Measurements from ENCODE around the gene CAPN12.

The CAPN12 gene

GRCh38 chr19:38718747-38719543 is 25.3 kb downstream of the CAPN12 start:
- DNase-seq: no peak
- in situ Hi-C loops (cut with HindIII; ENCODE audit: low pct_ligation_motif_present, low pct_unique_long_range_greater_than_20kb, low sequenced_read_pairs): no loop called here

- no peak for DNase-seq
- in situ Hi-C loops (cut with HindIII; ENCODE audit: low pct_ligation_motif_present, low pct_unique_long_range_greater_than_20kb, low sequenced_read_pairs): no loop called here
These were observed 26.4 kb downstream of the CAPN12 start for GRCh38 chr19:38717855-38718254.

- in situ Hi-C loops (cut with HindIII; ENCODE audit: low pct_ligation_motif_present, low pct_unique_long_range_greater_than_20kb, low sequenced_read_pairs): no loop called here
These were observed 27.2 kb downstream of the CAPN12 start for GRCh38 chr19:38717051-38717450.

GRCh38 chr19:38715555-38715954 is 28.7 kb downstream of the CAPN12 start:
- in situ Hi-C loops (cut with HindIII; ENCODE audit: low pct_ligation_motif_present, low pct_unique_long_range_greater_than_20kb, low sequenced_read_pairs): no loop called here
- DNase-seq: no peak

More at GRCh38 chr19:38717051-38717450, 27.2 kb downstream of the CAPN12 start:
- DNase-seq: no peak

GRCh38 chr19:38714354-38714778 is 29.9 kb downstream of the CAPN12 start:
- no peak for DNase-seq
- in situ Hi-C loops (cut with HindIII; ENCODE audit: low pct_ligation_motif_present, low pct_unique_long_range_greater_than_20kb, low sequenced_read_pairs): no loop called here

- no peak for DNase-seq
- in situ Hi-C loops (cut with HindIII; ENCODE audit: low pct_ligation_motif_present, low pct_unique_long_range_greater_than_20kb, low sequenced_read_pairs): no loop called here
These were observed 30.4 kb downstream of the CAPN12 start for GRCh38 chr19:38713865-38714264.

GRCh38 chr19:38713227-38713649 is 31.0 kb downstream of the CAPN12 start:
- DNase-seq: no peak
- in situ Hi-C loops (cut with HindIII; ENCODE audit: low pct_ligation_motif_present, low pct_unique_long_range_greater_than_20kb, low sequenced_read_pairs): no loop called here

- in situ Hi-C loops (cut with HindIII; ENCODE audit: low pct_ligation_motif_present, low pct_unique_long_range_greater_than_20kb, low sequenced_read_pairs): no loop called here
- no peak for DNase-seq
These were observed 32.0 kb downstream of the CAPN12 start for GRCh38 chr19:38712161-38712748.

GRCh38 chr19:38711726-38712153 is 32.5 kb downstream of the CAPN12 start:
- in situ Hi-C loops (cut with HindIII; ENCODE audit: low pct_ligation_motif_present, low pct_unique_long_range_greater_than_20kb, low sequenced_read_pairs): no loop called here

GRCh38 chr19:38710928-38711725 is 33.1 kb downstream of the CAPN12 start:
- in situ Hi-C loops (cut with HindIII; ENCODE audit: low pct_ligation_motif_present, low pct_unique_long_range_greater_than_20kb, low sequenced_read_pairs): no loop called here

More at GRCh38 chr19:38711726-38712153, 32.5 kb downstream of the CAPN12 start:
- peak; percentile 41 for DNase-seq

GRCh38 chr19:38710416-38710702 is 33.9 kb downstream of the CAPN12 start:
- DNase-seq: no peak
- in situ Hi-C loops (cut with HindIII; ENCODE audit: low pct_ligation_motif_present, low pct_unique_long_range_greater_than_20kb, low sequenced_read_pairs): no loop called here

More at GRCh38 chr19:38710928-38711725, 33.1 kb downstream of the CAPN12 start:
- no peak for DNase-seq

- no peak for DNase-seq
- in situ Hi-C loops (cut with HindIII; ENCODE audit: low pct_ligation_motif_present, low pct_unique_long_range_greater_than_20kb, low sequenced_read_pairs): no loop called here
These were observed 34.4 kb downstream of the CAPN12 start for GRCh38 chr19:38709671-38710415.

GRCh38 chr19:38709119-38709518 is 35.2 kb downstream of the CAPN12 start:
- DNase-seq: no peak
- in situ Hi-C loops (cut with HindIII; ENCODE audit: low pct_ligation_motif_present, low pct_unique_long_range_greater_than_20kb, low sequenced_read_pairs): no loop called here

- no peak for DNase-seq
- in situ Hi-C loops (cut with HindIII; ENCODE audit: low pct_ligation_motif_present, low pct_unique_long_range_greater_than_20kb, low sequenced_read_pairs): no loop called here
These were observed 35.8 kb downstream of the CAPN12 start for GRCh38 chr19:38708413-38709024.

GRCh38 chr19:38707512-38708114 is 36.7 kb downstream of the CAPN12 start:
- DNase-seq: no peak
- in situ Hi-C loops (cut with HindIII; ENCODE audit: low pct_ligation_motif_present, low pct_unique_long_range_greater_than_20kb, low sequenced_read_pairs): no loop called here

- in situ Hi-C loops (cut with HindIII; ENCODE audit: low pct_ligation_motif_present, low pct_unique_long_range_greater_than_20kb, low sequenced_read_pairs): no loop called here
- DNase-seq: no peak
These were observed 37.3 kb downstream of the CAPN12 start for GRCh38 chr19:38706792-38707511.

- no peak for DNase-seq
- in situ Hi-C loops (cut with HindIII; ENCODE audit: low pct_ligation_motif_present, low pct_unique_long_range_greater_than_20kb, low sequenced_read_pairs): no loop called here
These were observed 38.9 kb downstream of the CAPN12 start for GRCh38 chr19:38705197-38706019.

Measured in ACHN (cell line).